Fibroblast of the aortic adventitia (primary cell): ENCODE results near the gene BBS9. TPM values are rescaled to one million over a fixed set of nuclear protein-coding genes. Genes with fewer than 3 reads are reported as not detected.
A peak's percentile ranks its signal among the peaks of the same experiment; 100 is the strongest.

Source experiments
- DNase-seq: peaks from one replicate; pipeline ENCODE4 v3.0.0-alpha.2; 2010; ENCODE audit warnings: low read depth
- H3K4me3 ChIP-seq: 2 replicates; pipeline ENCODE4 v1.5.1; 2011; ENCODE audit warnings: low read depth, mild to moderate bottlenecking, control low read depth, low read length, moderate library complexity
- total RNA-seq: library from RNA; depleted of rRNA; stranded (reverse); fragments of >200 nt; gene quantifications from 2 replicates; pipeline ENCODE4 v1.2.3, GENCODE V29; 2012; ENCODE audit warnings: low replicate concordance
- TF ChIP-seq, protein P1 (sequence below): IDR thresholded peaks from 2 replicates; pipeline ENCODE4 v1.5.1; 2011; ENCODE audit warnings: mild to moderate bottlenecking, low read length, control low read depth, inconsistent platforms; ENCODE audit not compliant: insufficient read depth

The BBS9 gene
- total RNA-seq, 1 donor: 26.8 TPM

DNA sequence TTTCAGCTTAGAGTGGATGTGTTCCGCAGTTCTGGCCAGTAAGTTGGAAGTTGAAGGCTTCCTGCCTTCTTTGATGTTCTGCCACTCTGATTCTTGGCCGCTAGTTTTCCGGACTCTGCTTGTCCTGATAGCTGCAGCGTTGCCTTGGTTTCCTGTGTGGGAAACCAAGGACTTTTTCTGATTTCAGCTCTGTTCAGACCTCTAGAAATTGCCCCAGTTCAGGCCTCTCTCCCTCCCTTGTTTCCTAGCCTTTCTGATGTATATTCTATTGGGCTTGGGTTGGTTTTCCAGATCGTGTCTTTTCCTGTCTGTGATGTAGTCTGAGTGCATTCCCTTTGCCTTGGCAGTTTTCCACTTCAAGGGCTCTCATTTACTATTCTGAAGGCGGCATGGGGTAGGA is 318.7 kb downstream of the BBS9 start:
- H3K4me3 ChIP-seq: no peak overlapping the region

DNA sequence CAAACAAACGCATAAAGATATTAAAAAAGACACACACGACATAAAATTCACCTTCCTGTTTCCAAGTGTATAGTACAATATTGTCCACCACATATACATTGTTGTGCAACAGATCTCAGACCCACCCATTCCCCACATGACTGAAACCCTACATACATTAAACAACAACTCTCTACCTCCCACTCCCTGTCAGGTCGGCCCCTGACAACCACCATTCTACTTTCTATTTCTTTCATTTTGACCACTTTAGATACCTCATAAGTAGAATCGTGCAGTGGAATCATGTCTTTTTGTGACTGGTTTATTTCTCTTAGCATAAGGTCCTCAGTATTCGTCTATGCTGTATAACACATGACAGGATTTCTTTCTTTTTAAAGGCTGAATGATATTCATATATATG is 320.5 kb downstream of the BBS9 start:
- TF ChIP-seq, protein P1, sequence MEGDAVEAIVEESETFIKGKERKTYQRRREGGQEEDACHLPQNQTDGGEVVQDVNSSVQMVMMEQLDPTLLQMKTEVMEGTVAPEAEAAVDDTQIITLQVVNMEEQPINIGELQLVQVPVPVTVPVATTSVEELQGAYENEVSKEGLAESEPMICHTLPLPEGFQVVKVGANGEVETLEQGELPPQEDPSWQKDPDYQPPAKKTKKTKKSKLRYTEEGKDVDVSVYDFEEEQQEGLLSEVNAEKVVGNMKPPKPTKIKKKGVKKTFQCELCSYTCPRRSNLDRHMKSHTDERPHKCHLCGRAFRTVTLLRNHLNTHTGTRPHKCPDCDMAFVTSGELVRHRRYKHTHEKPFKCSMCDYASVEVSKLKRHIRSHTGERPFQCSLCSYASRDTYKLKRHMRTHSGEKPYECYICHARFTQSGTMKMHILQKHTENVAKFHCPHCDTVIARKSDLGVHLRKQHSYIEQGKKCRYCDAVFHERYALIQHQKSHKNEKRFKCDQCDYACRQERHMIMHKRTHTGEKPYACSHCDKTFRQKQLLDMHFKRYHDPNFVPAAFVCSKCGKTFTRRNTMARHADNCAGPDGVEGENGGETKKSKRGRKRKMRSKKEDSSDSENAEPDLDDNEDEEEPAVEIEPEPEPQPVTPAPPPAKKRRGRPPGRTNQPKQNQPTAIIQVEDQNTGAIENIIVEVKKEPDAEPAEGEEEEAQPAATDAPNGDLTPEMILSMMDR: no peak
- DNase-seq: no peak
- no peak overlapping the region for H3K4me3 ChIP-seq

More for the DNA sequence above, 318.7 kb downstream of the BBS9 start:
- TF ChIP-seq, protein P1: no peak
- no peak for DNase-seq

DNA sequence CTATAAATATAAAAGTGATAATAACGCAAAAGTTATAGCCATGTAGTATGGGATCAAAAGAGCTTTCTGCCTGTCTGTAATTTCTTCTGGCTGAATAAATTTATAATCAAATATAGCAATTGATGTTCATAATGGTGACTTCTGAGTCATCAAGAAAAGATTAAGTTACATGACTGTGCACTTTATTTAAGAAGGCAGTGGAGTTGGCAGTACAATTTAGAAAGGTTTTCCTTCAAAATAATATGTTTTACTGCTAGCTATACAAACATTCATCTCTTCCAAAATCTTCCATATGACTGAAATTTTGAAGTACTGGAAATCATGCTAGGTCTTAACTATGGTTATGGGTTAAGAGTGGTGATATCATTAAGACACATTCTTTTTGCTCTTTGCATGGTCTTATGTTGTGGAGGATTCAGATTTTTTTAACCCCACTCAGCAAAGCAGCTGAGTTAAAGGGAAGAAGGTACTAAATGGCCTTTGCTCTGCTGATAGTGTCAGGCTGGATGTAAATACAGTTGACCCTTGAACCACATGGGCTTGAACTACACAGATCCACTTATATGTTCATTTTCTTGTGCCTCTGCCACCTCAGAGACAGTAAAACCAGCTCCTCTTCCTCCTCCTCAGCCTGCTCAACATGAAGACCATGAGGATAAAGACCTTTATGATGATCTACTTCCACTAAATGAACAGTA is 323.6 kb downstream of the BBS9 start:
- TF ChIP-seq, protein P1: no peak
- peak; percentile 46 for DNase-seq
- no peak overlapping the region for H3K4me3 ChIP-seq

DNA sequence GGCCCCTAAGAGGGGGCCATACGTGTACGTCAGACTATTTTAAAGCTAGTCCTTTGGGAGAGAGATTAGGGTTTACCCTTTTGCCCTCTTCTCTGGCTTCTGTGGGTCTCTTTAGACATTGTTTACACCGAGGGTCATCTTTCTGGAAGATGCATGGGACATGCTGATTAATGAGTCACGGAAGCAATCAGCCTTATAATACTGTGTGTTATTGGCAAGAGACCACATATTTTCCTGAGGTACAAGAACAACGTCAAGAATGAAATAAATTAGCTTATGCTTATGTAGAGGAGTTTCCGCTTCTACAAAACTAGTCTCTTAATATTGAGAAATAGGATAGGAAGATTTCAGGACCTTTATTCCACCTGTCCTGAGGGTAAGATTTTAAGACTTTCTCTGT is 327.7 kb downstream of the BBS9 start:
- no peak for DNase-seq
- H3K4me3 ChIP-seq: no peak overlapping the region
- TF ChIP-seq, protein P1: no peak

DNA sequence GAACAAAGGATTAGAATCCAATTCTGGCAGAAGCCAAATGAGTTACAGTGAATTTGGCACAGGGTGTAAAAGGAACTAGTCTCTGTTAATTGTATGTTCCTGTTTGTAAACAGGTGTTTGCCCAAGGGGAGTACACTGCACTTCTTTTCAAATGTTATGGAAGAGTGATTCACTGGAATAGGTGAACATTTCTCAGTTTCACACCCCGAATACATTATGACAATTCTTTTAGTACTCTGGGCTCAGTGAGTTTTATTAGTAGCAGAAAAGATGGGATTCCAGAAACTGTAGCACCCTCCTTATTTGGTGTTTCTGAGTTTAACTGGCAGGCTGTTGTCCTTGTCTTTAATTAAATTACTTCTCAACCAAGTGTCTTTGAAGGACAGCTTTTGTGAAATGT is 329.2 kb downstream of the BBS9 start:
- no peak overlapping the region for H3K4me3 ChIP-seq
- TF ChIP-seq, protein P1: no peak
- DNase-seq: no peak

DNA sequence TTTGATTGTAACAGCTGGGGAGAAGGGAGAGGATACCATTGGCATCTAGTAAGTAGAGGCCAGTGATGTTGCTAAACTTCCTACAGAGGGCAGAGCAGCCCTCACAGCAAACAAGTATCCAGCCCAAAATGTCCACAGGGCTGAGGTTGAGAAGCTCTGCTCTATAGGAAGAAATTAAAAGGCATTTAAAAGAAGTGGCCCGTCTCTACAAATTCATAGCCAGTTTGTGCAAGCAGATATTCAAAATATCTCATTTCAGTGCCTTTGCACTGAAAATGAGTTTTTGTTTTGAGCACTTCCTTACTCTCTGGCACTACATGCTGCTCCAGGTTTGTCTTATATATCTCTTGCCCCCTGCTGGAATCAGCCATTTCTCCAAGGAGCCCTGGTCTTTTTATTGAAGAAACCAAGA is 330.0 kb downstream of the BBS9 start:
- peak; percentile 78 for DNase-seq
- no peak overlapping the region for H3K4me3 ChIP-seq

More for the DNA sequence above, 330.0 kb downstream of the BBS9 start:
- TF ChIP-seq, protein P1: peak; percentile 70
